Right kidney (tissue), 1 donor: Measurements from ENCODE around the gene PEX10.
A peak's percentile ranks its signal among the peaks of the same experiment; 100 is the strongest.

ENCODE experiments used
- DNase-seq: peaks from one replicate; pipeline ENCODE4 v3.0.0-alpha.2; 2016

The PEX10 gene

GRCh38 chr1:2386636-2387611 is 25.4 kb downstream of the PEX10 start:
- DNase-seq = no peak

GRCh38 chr1:2385606-2386280 is 26.6 kb downstream of the PEX10 start:
- no peak for DNase-seq

GRCh38 chr1:2384941-2385481 is 27.4 kb downstream of the PEX10 start:
- no peak for DNase-seq

- DNase-seq = no peak
Observed at GRCh38 chr1:2384130-2384860, 28.1 kb downstream of the PEX10 start.

GRCh38 chr1:2383576-2383975 is 28.8 kb downstream of the PEX10 start:
- no peak for DNase-seq

GRCh38 chr1:2382621-2383361 is 29.6 kb downstream of the PEX10 start:
- no peak for DNase-seq

GRCh38 chr1:2381741-2382620 is 30.4 kb downstream of the PEX10 start:
- DNase-seq = peak; percentile 73

GRCh38 chr1:2380816-2381591 is 31.4 kb downstream of the PEX10 start:
- no peak for DNase-seq

- DNase-seq = no peak
Observed at GRCh38 chr1:2379733-2380404, 32.5 kb downstream of the PEX10 start.

- no peak for DNase-seq
Observed at GRCh38 chr1:2378956-2379732, 33.2 kb downstream of the PEX10 start.

- DNase-seq = no peak
Observed at GRCh38 chr1:2378441-2378851, 33.9 kb downstream of the PEX10 start.

GRCh38 chr1:2377751-2378440 is 34.5 kb downstream of the PEX10 start:
- no peak for DNase-seq

- DNase-seq = no peak
Observed at GRCh38 chr1:2376931-2377672, 35.3 kb downstream of the PEX10 start.

GRCh38 chr1:2376261-2376741 is 36.1 kb downstream of the PEX10 start:
- DNase-seq = no peak

- DNase-seq = no peak
Observed at GRCh38 chr1:2375923-2376260, 36.5 kb downstream of the PEX10 start.

- no peak for DNase-seq
Observed at GRCh38 chr1:2375246-2375922, 37.0 kb downstream of the PEX10 start.
